GM12801 (cell line): Measurements from ENCODE around the gene MBOAT1.

Experiments used
- TF ChIP-seq, protein P1 (sequence below): IDR thresholded peaks from one replicate; pipeline ENCODE4 v1.5.1; 2011; ENCODE audit warnings: control low read depth; ENCODE audit not compliant: insufficient read length; ENCODE audit errors: extremely low read depth

MBOAT1 gene

DNA sequence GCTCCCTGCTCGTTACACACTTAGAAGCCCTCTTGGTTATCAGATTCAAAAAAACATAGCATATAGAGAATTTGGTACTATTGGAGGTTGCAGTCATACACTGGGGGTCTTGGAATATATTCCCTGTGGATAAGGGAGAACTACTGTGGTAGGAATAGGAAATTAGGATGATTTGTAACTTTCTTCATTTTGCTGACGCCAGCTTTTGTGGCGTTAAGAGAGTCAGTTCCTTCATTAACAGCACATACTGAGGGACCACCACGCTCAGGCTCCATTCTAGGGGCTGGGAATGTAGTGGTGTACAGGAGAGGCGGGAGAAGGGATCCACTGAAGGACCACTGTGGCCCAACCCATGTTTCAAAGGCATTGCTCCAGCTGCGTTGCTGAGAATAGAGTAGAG lies 140.3 kb downstream of the MBOAT1 start:
- TF ChIP-seq, protein P1, sequence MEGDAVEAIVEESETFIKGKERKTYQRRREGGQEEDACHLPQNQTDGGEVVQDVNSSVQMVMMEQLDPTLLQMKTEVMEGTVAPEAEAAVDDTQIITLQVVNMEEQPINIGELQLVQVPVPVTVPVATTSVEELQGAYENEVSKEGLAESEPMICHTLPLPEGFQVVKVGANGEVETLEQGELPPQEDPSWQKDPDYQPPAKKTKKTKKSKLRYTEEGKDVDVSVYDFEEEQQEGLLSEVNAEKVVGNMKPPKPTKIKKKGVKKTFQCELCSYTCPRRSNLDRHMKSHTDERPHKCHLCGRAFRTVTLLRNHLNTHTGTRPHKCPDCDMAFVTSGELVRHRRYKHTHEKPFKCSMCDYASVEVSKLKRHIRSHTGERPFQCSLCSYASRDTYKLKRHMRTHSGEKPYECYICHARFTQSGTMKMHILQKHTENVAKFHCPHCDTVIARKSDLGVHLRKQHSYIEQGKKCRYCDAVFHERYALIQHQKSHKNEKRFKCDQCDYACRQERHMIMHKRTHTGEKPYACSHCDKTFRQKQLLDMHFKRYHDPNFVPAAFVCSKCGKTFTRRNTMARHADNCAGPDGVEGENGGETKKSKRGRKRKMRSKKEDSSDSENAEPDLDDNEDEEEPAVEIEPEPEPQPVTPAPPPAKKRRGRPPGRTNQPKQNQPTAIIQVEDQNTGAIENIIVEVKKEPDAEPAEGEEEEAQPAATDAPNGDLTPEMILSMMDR: no peak

DNA sequence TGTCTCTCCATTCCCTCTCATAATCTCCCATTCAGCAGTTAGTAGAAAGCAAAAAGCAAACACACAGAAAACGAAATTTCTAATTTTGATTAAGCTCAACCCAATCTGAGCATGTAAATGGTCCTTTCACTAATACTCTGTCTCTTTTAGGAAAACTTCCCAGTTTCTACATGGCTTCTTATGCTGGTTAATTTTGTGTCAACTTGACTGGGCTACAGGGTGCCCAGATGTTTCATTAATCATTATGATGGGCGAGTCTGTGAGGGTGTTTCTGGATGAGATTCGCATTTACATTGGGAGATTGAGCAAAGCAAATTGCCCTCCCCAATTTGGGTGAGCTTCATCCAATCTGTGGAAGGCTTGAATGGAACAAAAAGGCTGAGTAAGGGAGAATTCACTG lies 142.2 kb downstream of the MBOAT1 start:
- TF ChIP-seq, protein P1: no peak

DNA sequence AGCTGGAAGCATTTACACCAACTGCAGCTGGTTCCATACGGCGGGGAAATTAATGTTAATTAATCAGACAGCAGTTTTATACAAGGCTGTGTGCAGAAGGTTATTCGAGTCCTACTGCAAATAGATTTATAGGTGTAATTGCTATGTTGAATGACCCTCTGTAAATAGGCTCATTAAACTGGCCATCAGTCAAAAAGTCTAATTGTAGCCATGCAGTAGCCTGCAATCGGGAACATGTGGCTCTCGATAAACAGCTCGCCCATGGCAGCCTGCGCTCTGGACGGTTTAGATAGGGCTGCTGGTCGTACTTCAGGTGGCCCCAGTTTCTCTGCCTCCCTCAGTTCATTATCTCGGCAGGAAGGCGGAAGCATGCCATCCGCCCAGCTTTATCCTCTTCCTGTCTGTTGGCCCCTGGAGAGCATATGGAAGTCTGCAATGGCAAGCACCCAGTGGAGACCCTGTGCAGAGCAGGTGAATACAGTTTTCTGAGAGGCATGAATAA lies 143.2 kb downstream of the MBOAT1 start:
- TF ChIP-seq, protein P1: no peak

DNA sequence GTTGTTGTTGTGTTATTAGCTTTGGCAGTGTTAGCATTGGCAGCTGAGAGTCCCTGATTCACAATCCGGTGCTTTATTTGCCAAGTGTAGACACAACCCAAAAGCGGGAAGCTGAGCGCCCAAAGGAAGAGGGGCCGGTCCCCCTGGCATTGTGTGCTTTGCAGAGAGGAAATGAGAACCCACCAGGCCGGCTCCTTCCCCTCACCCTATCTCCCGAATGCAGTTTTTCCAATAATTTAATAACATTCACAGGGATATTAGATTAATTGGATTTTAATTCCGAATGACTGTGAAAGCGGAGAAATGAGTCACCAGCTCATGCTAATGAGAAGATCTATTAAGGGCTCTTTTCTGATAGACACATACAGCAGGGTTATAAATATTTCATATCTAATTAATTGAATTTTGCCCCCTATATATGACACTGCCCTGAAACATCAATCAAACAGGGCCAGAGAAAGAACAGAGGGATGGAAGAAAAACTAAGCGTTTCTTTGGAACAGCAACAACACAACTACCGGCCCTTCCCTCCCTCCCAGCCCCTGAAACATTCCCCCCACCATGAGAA lies 143.8 kb downstream of the MBOAT1 start:
- TF ChIP-seq, protein P1: no peak

DNA sequence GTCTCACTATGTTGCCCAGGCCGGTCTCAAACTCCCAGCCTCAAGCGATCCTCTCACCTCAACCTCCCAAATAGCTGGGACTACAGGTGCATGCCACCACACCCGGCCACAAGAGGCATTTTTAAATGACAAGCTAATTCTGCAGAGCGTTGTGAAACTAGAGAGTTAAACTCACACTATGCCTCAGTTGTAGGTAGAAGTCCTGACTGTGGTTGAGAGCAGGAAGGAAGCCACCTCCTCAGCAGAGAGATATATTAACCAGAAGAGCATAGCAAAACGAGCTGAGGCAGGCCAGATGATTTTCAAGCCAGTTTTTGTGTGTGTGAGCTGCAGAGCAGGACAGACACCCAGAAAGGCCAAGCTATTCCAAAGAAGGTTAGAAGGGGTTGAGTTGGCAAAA lies 150.3 kb downstream of the MBOAT1 start:
- TF ChIP-seq, protein P1: no peak

DNA sequence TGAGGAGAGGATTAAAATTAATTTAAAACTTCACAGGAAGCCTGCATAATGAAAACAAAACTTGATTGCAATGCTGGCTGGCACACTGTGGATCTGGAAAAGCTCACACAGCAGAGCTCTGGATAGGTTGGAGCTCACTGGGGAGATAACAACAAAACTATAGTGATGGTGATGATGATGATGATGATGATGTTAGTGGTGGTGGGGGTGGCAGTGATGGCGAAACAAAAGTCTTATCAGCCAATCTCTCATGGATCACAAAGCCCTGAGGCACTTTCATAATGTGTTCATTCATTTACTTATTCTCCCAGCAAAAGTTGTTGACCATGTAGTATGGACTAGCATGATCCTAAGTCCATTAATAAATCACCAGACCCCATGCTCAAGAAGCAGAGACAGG lies 152.0 kb downstream of the MBOAT1 start:
- TF ChIP-seq, protein P1: no peak

DNA sequence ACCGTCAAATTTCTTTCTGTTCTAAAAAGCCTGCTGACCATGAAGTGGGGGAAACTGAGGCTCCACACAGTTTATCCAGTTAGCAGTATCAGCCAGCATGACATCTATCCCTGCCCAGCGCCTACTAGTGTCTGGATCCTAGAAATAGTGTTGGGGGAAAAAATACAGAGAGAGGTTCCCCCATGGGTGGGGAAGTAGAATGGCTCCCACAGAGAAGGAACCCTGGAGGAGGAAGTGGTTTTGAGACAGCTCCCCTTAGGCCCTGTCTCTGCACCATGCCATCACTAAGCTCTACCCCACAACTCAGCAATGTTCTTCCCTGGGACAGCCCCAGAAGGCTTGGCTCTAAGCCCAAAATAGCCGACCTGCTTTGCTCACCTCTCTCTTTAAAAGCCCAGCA lies 153.4 kb downstream of the MBOAT1 start:
- TF ChIP-seq, protein P1: no peak
